Pancreas (tissue), 10 donors: ENCODE data around the gene JAKMIP1. TPM values are rescaled to one million over a fixed set of nuclear protein-coding genes. Genes with fewer than 3 reads are reported as not detected.

Source experiments
- ATAC-seq, 4 donors: fragments of 200-7000 bp; cut with Tn5 transposase; one replicate each; pipeline versions ENCODE4 v1.8.0 to v1.9.1; 2020; ENCODE audit warnings: mild to moderate bottlenecking in 4 of 4, moderate library complexity in 4 of 4
- DNase-seq, 6 donors: peaks; one replicate each; pipeline ENCODE4 v3.0.0-alpha.2; 2020
- FAIRE-seq: peaks from 2 replicates; lab custom pipeline; 2012; peaks lifted over from hg19 to GRCh38; lab: Jason Lieb, UNC
- H3K27ac ChIP-seq, 4 donors: fragments of 200-600 bp; sonication (generic); 1 replicate in 3 of 4; 2 replicates in 1 of 4; pipeline versions ENCODE4 v1.5.0 to v1.8.0; 2020
- H3K27me3 ChIP-seq, 4 donors: fragments of 200-600 bp; one replicate each; pipeline ENCODE4 v1.8.0; 2021
- H3K36me3 ChIP-seq, 3 donors: fragments of 200-600 bp; sonication (generic) in 1 of 3; one replicate each; pipeline versions ENCODE4 v1.5.0 to v1.8.0; 2020 to 2021
- H3K4me1 ChIP-seq, 3 donors: fragments of 200-600 bp; one replicate each; pipeline ENCODE4 v1.8.0; 2021
- H3K4me3 ChIP-seq, 4 donors: fragments of 200-600 bp; sonication (generic) in 2 of 4; one replicate each; pipeline versions ENCODE4 v1.5.0 to v1.8.0; 2020 to 2021
- H3K9me3 ChIP-seq, 4 donors: fragments of 200-600 bp; one replicate each; pipeline ENCODE4 v1.8.0; 2021
- WGBS, 2 donors: extraction: QIAGEN DNeasy Blood & Tissue Kit; methylation state at CpG; one replicate each; pipeline ENCODE4 v1.1.7; 2013; 5-methylcytosine and 5-hydroxymethylcytosine counted together
- intact Hi-C, 3 donors: fragments of 100-400 bp; cut with DNase I; formaldehyde crosslinking; loops; one replicate each; pipeline versions ENCODE4 v1.11.1 to v1.14.2; 2022
- polyA plus RNA-seq, 2 donors: library from polyadenylated mRNA; stranded (reverse); fragments of 200-250 nt; gene quantifications; one replicate each; pipeline ENCODE4 v1.2.3, GENCODE V29; 2013
- total RNA-seq, 6 donors: library from RNA; stranded (reverse); fragmentation: NEBNext Ultra II Directional in 4 of 6; extraction: Animal tissue kit (Norgen Biotek cat#: 25700) in 4 of 6; gene quantifications; one replicate each; pipeline versions ENCODE4 v1.2.1 to v1.2.4, GENCODE V29; 2021 to 2023
- TF ChIP-seq, protein P1 (sequence below), 4 donors: fragments of 200-600 bp; sonication (generic) in 3 of 4; IDR thresholded peaks; one replicate each; pipeline versions ENCODE4 v1.5.0 to v1.8.0; 2021; ENCODE audit warnings: antibody characterized with exemption in 4 of 4
- donor health status: healthy with polysubstance abuse.
- donor health status: DM: no; HTN: no; CAD: no; lungs with moderate emphysema.
- donor health status: DM: no; HTN: no; CAD: no.
- donor health status: control.
- donor health status: control.
- donor health status: Bipolar disorder and iron deficiency.
- donor health status: DM: yes; HTN: yes; CAD: no.
- donor health status: DM: no; HTN: no; CAD: no.
- donor health status: DM: no; HTN: no; CAD: no.
- donor health status: DM: yes; HTN: yes; CAD: no.

The JAKMIP1 gene
- total and polyA plus RNA-seq, 8 donors = 0.16 to 4.3 (median 0.59) TPM

DNA sequence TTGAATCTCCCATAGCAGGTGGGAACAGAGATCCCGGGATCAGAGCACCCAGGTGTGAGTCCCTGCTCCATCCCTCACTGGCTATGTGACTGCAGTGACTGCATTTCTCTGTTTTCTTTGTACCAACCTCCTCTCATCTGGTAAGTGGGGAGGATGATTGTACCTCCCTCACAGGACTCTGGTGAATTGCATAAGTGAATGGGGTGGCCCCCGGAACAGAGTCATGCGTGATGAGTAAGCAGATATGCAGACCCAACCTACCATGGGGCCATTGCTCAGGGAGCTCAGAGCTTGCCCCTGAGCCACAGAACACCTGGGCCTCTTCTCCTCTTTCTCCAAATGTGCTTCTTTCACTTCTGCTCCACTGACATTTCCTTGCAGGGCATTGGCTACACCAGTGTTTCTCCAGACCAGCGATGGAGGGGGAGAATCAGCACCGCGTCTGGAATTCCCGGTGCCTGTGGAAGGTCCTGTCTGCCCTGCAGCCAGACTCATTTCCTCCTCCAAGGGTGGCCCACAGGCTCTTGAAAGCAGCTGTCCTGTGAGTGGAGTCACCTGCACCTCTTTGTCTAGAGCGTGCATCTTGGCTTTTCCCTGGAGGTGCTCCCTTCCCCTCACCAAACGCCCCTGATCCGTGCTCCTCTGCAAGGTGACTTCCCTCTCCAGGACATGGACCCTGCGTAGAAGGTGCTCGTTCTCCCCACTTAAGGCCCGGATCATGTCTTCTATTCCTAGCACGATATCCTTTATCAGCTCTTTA, 212.1 kb downstream of the JAKMIP1 start:
- TF ChIP-seq, protein P1, sequence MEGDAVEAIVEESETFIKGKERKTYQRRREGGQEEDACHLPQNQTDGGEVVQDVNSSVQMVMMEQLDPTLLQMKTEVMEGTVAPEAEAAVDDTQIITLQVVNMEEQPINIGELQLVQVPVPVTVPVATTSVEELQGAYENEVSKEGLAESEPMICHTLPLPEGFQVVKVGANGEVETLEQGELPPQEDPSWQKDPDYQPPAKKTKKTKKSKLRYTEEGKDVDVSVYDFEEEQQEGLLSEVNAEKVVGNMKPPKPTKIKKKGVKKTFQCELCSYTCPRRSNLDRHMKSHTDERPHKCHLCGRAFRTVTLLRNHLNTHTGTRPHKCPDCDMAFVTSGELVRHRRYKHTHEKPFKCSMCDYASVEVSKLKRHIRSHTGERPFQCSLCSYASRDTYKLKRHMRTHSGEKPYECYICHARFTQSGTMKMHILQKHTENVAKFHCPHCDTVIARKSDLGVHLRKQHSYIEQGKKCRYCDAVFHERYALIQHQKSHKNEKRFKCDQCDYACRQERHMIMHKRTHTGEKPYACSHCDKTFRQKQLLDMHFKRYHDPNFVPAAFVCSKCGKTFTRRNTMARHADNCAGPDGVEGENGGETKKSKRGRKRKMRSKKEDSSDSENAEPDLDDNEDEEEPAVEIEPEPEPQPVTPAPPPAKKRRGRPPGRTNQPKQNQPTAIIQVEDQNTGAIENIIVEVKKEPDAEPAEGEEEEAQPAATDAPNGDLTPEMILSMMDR (IDR thresholded peaks at IDR 0.05) = no peak
- DNase-seq = no peak
- no peak overlapping the region for H3K27ac ChIP-seq
- intact Hi-C loops = no loop called here
- H3K4me1 ChIP-seq = no peaks in the 10 kb centered on the region
- H3K4me3 ChIP-seq = no peak overlapping the region
- no peaks in the 10 kb centered on the region for H3K27me3 ChIP-seq
- H3K9me3 ChIP-seq = no peaks in the 10 kb centered on the region
- FAIRE-seq = no peak
- ATAC-seq = no peak
- 61 to 77% methylated on average over 14 of the region's 14 CpGs for WGBS, 2 donors
- H3K36me3 ChIP-seq = no peaks in the 10 kb centered on the region

DNA sequence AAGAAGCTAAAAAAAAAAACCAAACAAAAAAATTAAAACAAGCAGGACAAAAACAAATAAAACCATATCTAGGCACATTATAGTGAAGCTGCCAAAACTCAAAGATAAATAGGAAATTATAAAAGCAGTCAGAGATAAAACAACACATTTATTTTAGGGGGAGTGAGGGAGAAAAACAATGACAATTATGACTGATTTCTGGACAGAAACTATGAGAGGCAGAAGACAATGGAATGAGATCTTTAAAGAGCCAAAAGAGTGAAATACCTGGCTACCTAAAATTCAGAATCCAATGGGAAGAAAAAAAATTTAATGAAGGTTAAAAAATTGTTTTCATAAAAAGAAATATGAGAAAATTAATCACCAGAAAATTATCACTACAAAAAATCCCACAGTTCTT, 215.5 kb downstream of the JAKMIP1 start:
- DNase-seq (no peak), ATAC-seq (no peak), FAIRE-seq (no peak)
- intact Hi-C loops = no loop called here
- no peaks in the 10 kb centered on the region for H3K36me3 ChIP-seq
- H3K9me3 ChIP-seq = no peaks in the 10 kb centered on the region
- no peak overlapping the region for H3K4me3 ChIP-seq
- no peak overlapping the region for H3K27ac ChIP-seq
- TF ChIP-seq, protein P1 (IDR thresholded peaks at IDR 0.05) = no peak
- no peaks in the 10 kb centered on the region for H3K27me3 ChIP-seq
- no peaks in the 10 kb centered on the region for H3K4me1 ChIP-seq

DNA sequence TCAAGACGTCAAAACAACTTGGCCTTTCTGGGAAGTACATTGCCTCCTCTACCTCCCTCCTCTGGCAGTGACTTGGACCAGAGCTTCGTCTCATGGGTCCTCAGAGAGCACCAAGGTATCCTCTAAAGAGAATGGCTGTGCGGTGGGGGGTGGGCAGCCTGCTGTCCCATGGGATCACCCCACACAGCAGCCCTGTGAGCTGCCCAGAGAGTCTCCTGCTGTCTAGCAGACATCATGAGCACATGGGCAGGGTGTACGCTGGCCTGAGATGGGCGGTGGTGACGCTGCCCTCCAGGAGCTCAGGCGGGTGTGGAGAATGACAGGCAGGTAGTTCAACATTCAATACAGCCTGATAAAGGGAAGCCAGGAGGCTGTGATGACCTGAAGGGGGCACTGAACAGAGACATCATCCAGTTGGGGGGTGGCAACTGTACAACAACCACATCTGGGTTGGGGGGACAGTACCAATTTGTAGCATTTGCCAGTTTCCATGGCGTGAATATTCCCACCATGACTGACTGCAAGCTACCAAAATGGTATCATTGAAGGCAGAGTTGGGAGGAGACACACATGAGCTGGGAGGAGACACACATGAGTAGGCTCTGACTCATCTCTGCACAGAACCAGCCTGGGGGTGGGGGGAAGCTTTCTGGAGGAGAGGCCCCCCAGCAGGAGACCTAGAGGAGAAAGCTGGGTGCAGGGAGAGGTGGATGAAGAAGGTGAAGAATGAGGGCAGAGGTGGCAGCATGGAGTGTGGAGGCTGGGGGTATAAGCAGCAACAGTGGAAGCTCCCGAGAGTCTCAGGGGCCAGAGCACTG, 218.0 kb downstream of the JAKMIP1 start:
- no peak overlapping the region for H3K4me3 ChIP-seq
- no peaks in the 10 kb centered on the region for H3K9me3 ChIP-seq
- no peaks in the 10 kb centered on the region for H3K36me3 ChIP-seq
- no peaks in the 10 kb centered on the region for H3K4me1 ChIP-seq
- intact Hi-C loops = no loop called here
- no peak for FAIRE-seq
- WGBS, 2 donors = 52 to 63% methylated on average over 8 to 9 of the region's 9 CpGs
- no peak for ATAC-seq
- TF ChIP-seq, protein P1 (IDR thresholded peaks at IDR 0.05) = no peak
- H3K27me3 ChIP-seq = no peaks in the 10 kb centered on the region
- no peak overlapping the region for H3K27ac ChIP-seq
- no peak for DNase-seq

DNA sequence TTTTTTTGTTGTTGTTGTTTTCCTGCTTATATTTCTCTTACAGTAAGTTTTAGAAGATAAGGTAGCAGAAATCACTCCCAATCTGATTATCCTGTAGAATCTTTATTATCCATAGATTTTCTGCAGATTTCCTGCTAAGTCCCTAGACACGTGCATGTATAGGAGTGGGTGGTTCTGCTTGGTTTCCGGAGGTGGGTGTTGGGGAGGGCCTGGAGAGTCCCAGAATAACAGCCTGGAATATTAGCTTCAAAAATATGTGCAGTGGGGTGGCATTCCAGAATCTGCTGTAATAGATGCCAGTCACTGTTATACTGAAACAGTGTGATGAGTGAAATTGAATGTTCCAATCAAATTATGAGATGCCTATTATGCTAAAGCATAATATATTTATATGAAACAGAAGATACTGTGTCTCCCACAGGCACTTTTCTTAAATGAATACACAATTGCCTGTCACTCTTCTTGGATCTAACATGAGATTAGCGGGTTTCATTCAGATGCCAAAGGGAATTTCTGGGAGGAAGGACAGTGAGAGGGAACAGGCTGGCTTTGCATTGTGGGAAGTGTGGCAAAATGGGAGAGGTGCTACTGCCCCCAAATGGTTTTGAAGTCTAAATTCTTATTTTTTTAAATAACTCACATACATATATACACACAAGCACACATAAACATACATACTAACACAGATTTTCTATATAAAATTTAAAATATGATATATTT, 219.8 kb downstream of the JAKMIP1 start:
- H3K36me3 ChIP-seq = no peaks in the 10 kb centered on the region
- no peaks in the 10 kb centered on the region for H3K4me1 ChIP-seq
- H3K9me3 ChIP-seq = no peaks in the 10 kb centered on the region
- H3K4me3 ChIP-seq = no peak overlapping the region
- WGBS, 2 donors = 38 to 42% methylated on average over 3 of the region's 3 CpGs
- TF ChIP-seq, protein P1 (IDR thresholded peaks at IDR 0.05) = no peak
- ATAC-seq (no peak), FAIRE-seq (no peak), DNase-seq (no peak)
- H3K27ac ChIP-seq = no peak overlapping the region
- intact Hi-C loops = no loop called here
- H3K27me3 ChIP-seq = no peaks in the 10 kb centered on the region
